Vagina (tissue), 2 donors: ENCODE results near the gene PTP4A1.

ENCODE experiments used
- CTCF ChIP-seq, 3 experiments: fragments of 450-650 bp in 2 of 3; fragments of 200-600 bp in 1 of 3; sonication (generic) in 1 of 3; IDR thresholded peaks; one replicate each; pipeline ENCODE4 v1.5.1; 2017 to 2019; ENCODE audit warnings: antibody characterized with exemption in 3 of 3, mild to moderate bottlenecking in 2 of 3, moderate library complexity in 2 of 3
- POLR2A ChIP-seq, 2 donors: fragments of 450-650 bp; IDR thresholded peaks; one replicate each; pipeline ENCODE4 v1.6.1; 2017; ENCODE audit warnings: antibody characterized with exemption in 2 of 2, mild to moderate bottlenecking in 2 of 2, moderate library complexity in 2 of 2

DNA sequence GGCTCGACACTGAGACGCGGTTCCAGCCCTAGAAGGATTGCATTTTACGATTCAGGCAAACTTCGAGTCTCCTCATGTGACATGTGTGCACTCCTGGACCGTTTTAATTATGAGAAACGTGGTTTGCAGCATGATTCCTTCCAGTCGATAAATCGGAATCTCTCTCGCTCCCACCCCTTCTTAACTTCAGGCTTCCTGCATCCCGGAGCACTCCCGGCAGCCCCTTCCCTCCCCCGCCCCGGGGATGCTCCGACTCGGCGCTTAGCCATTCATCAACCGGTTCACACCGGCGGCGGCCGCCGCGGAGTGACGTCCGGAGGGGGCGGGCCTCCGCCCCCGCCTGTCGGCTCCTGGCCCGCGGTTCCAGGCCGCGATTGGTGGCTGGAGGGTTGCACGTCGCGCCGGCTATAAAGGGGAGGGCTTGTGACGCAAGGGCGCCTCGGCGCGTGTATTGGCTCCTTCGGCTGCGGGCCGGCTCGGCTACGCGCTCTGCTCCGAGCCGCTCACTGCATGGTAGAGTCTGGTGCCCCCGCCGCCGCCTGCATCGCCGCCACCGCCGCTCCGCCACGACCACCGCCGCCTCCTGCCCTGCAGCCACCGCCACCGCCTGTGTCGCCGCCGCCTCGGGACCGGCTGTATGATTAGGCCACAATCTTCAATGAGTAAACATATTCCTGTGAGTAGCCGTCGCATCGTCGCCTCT is at the start of gene PTP4A1, which contains the start of gene LOC128125822:
- TF ChIP-seq CTCF (IDR thresholded peaks at IDR 0.05) (no peak), POLR2A (IDR thresholded peaks at IDR 0.05) (peak; percentile 91 to 99)
